Measurements from ENCODE around the gene SPX.

DNA sequence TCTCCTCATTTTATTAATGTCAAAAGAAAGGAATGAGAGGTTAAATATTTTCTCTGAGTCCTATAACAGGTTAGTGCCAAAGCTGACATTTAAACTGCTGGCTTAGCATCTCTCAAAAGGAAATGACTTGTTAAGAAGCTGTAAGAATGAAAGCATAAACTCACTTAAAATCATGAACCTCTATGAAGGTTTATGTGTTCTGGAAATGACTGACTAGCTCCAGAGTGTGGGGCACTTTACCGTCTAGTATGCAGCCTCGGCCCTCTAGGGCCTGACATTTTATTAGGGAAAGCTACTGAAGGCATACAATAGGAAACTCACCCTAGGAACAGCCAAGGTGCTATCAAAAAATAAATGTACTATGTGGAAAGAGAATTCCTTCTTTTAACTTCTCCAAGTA, 35.1 kb downstream of the SPX start:
- TF ChIP-seq, protein P1, sequence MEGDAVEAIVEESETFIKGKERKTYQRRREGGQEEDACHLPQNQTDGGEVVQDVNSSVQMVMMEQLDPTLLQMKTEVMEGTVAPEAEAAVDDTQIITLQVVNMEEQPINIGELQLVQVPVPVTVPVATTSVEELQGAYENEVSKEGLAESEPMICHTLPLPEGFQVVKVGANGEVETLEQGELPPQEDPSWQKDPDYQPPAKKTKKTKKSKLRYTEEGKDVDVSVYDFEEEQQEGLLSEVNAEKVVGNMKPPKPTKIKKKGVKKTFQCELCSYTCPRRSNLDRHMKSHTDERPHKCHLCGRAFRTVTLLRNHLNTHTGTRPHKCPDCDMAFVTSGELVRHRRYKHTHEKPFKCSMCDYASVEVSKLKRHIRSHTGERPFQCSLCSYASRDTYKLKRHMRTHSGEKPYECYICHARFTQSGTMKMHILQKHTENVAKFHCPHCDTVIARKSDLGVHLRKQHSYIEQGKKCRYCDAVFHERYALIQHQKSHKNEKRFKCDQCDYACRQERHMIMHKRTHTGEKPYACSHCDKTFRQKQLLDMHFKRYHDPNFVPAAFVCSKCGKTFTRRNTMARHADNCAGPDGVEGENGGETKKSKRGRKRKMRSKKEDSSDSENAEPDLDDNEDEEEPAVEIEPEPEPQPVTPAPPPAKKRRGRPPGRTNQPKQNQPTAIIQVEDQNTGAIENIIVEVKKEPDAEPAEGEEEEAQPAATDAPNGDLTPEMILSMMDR (IDR thresholded peaks at IDR 0.05) = no peak
- TF ChIP-seq POLR2A (IDR thresholded peaks at IDR 0.05) = no peak
